ENCODE measurements around the gene RTN4. TPM values are rescaled to one million over a fixed set of nuclear protein-coding genes. Genes with fewer than 3 reads are reported as not detected.

RTN4 gene
- total and polyA plus RNA-seq, 2 experiments from 2014 or later: 218 to 221 TPM

DNA sequence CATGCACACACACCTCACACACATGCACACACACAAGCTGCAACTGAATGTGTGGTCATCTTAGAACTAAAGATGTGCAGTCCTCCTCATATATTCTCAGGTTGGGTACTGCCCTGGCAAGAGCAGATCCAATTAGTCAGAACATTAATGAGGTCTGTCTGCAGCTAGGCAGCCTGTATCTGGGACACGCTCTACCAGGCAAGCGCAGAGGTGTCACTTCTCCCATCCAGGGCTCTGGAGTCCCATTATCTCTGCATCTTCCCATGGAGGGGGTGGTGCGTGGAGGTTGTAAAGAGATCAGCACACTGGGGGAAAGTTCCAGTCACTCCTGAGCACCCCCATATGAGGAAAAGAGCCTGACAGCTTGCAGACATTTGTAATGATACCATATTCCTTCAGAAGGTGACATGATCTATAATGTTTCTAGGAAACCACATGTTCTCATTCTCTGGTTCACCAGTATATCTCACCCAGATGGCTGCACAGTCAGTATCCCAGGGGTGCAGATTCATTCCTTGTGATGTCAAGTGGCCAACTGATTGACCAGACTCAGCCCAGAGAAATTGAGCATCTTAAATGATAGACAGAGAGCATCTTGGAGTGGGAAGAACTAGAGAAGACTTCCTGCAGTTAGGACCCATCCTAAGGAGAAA lies 95.4 kb downstream of the RTN4 start (continued):
- TF ChIP-seq, protein P1, sequence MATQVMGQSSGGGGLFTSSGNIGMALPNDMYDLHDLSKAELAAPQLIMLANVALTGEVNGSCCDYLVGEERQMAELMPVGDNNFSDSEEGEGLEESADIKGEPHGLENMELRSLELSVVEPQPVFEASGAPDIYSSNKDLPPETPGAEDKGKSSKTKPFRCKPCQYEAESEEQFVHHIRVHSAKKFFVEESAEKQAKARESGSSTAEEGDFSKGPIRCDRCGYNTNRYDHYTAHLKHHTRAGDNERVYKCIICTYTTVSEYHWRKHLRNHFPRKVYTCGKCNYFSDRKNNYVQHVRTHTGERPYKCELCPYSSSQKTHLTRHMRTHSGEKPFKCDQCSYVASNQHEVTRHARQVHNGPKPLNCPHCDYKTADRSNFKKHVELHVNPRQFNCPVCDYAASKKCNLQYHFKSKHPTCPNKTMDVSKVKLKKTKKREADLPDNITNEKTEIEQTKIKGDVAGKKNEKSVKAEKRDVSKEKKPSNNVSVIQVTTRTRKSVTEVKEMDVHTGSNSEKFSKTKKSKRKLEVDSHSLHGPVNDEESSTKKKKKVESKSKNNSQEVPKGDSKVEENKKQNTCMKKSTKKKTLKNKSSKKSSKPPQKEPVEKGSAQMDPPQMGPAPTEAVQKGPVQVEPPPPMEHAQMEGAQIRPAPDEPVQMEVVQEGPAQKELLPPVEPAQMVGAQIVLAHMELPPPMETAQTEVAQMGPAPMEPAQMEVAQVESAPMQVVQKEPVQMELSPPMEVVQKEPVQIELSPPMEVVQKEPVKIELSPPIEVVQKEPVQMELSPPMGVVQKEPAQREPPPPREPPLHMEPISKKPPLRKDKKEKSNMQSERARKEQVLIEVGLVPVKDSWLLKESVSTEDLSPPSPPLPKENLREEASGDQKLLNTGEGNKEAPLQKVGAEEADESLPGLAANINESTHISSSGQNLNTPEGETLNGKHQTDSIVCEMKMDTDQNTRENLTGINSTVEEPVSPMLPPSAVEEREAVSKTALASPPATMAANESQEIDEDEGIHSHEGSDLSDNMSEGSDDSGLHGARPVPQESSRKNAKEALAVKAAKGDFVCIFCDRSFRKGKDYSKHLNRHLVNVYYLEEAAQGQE (IDR thresholded peaks at IDR 0.05; ENCODE audit: unreplicated experiment): no peak
- TF ChIP-seq CREB1 (CRISPR knock-in tag; IDR thresholded peaks at IDR 0.05; ENCODE audit: low read depth) (no peak), JUNB (IDR thresholded peaks at IDR 0.05; ENCODE audit: unreplicated experiment) (no peak), EZH2 (IDR thresholded peaks at IDR 0.05; ENCODE audit: low read depth, unreplicated experiment) (no peak), POLR2AphosphoS5 (IDR thresholded peaks at IDR 0.05; ENCODE audit: low read depth) (no peak), STAT1 (IDR thresholded peaks at IDR 0.05; ENCODE audit: unreplicated experiment) (no peak), EZH2phosphoT487 (IDR thresholded peaks at IDR 0.05; ENCODE audit: unreplicated experiment) (no peak), ZNF114 (CRISPR knock-in tag; IDR thresholded peaks at IDR 0.05) (no peak)
- TF ChIP-seq, protein P2, sequence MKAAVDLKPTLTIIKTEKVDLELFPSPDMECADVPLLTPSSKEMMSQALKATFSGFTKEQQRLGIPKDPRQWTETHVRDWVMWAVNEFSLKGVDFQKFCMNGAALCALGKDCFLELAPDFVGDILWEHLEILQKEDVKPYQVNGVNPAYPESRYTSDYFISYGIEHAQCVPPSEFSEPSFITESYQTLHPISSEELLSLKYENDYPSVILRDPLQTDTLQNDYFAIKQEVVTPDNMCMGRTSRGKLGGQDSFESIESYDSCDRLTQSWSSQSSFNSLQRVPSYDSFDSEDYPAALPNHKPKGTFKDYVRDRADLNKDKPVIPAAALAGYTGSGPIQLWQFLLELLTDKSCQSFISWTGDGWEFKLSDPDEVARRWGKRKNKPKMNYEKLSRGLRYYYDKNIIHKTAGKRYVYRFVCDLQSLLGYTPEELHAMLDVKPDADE (IDR thresholded peaks at IDR 0.05): no peak
- TF ChIP-seq, protein P3, sequence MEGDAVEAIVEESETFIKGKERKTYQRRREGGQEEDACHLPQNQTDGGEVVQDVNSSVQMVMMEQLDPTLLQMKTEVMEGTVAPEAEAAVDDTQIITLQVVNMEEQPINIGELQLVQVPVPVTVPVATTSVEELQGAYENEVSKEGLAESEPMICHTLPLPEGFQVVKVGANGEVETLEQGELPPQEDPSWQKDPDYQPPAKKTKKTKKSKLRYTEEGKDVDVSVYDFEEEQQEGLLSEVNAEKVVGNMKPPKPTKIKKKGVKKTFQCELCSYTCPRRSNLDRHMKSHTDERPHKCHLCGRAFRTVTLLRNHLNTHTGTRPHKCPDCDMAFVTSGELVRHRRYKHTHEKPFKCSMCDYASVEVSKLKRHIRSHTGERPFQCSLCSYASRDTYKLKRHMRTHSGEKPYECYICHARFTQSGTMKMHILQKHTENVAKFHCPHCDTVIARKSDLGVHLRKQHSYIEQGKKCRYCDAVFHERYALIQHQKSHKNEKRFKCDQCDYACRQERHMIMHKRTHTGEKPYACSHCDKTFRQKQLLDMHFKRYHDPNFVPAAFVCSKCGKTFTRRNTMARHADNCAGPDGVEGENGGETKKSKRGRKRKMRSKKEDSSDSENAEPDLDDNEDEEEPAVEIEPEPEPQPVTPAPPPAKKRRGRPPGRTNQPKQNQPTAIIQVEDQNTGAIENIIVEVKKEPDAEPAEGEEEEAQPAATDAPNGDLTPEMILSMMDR (conservative IDR thresholded peaks at IDR 0.05; ENCODE audit: low read depth in 2 of 2): no peak

DNA sequence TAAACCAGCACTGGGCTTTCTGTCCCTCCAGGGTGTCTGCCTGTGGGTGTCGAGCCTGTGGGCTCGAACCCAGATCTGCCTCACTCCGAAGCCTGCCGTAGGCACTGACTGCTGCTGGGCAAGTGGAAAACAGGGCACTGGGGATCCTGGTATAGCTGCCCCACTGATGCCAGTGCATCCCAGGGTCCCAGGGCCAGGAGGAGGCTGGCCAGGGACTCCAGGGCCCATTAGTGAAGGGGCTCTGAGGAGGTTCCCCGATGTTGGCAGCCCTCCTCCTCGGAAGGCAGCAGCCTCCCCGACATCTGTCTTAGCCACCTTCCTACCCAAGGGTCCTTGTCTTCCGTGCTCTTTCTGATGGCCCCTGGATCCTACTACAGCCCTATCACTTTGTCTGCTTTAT lies 96.1 kb downstream of the RTN4 start:
- Histone ChIP-seq H3K4me2 (no peak overlapping the region), H3K4me1 (ENCODE audit: insufficient read depth) (peaks cover 13% of the 10 kb centered on the region; the same call in 1 of the 2 replicates), H3K79me2 (replicated peaks; ENCODE audit: insufficient read depth) (no peaks in the 10 kb centered on the region), H3K27me3 (ENCODE audit: insufficient read depth) (no peaks in the 10 kb centered on the region), H3F3A (replicated peaks; ENCODE audit: low read depth) (no peaks in the 10 kb centered on the region), H3K9me2 (ENCODE audit: insufficient read depth) (no peaks in the 10 kb centered on the region), H3K4me3 (no peak overlapping the region), H3K27ac (ENCODE audit: low read depth) (no peak overlapping the region), H4K20me1 (replicated peaks; ENCODE audit: insufficient read depth) (no peaks in the 10 kb centered on the region), H2AFZ (no peak overlapping the region), H3K36me3 (ENCODE audit: insufficient read depth) (no peaks in the 10 kb centered on the region)
- Mint-ChIP-seq H3K4me1 (peaks cover 20% of the 10 kb centered on the region), H3K9me3 (no peaks in the 10 kb centered on the region; the same call in 2 of the 3 replicates), H3K27me3 (ENCODE audit: insufficient read depth, low read depth, poor library complexity) (peaks cover 4% of the 10 kb centered on the region), H3K27ac (no peak overlapping the region), H3K4me3 (no peak overlapping the region), H3K36me3 (ENCODE audit: low read depth) (no peaks in the 10 kb centered on the region)
- DNase-seq (ENCODE audit: low spot score) (no peak), ATAC-seq (no peak)
- TF ChIP-seq STAT1 (IDR thresholded peaks at IDR 0.05; ENCODE audit: unreplicated experiment) (no peak), ZNF114 (CRISPR knock-in tag; IDR thresholded peaks at IDR 0.05) (no peak), POLR2AphosphoS5 (IDR thresholded peaks at IDR 0.05; ENCODE audit: low read depth) (no peak), CREB1 (CRISPR knock-in tag; IDR thresholded peaks at IDR 0.05; ENCODE audit: low read depth) (no peak)
- TF ChIP-seq, protein P3 (conservative IDR thresholded peaks at IDR 0.05; ENCODE audit: low read depth in 2 of 2): no peak

Data from GM23338 (cell line).